Tibial nerve (tissue), 3 donors: ENCODE measurements around the gene MYL11.

ENCODE experiments used
- CTCF ChIP-seq, 5 experiments: fragments of 200-600 bp in 3 of 5; fragments of 450-650 bp in 2 of 5; sonication (generic) in 3 of 5; IDR thresholded peaks; one replicate each; pipeline ENCODE4 v1.5.1; 2016 to 2019; ENCODE audit warnings: antibody characterized with exemption in 5 of 5, mild to moderate bottlenecking in 3 of 5, moderate library complexity in 2 of 5
- POLR2A ChIP-seq, 2 donors: fragments of 450-650 bp; IDR thresholded peaks; one replicate each; pipeline ENCODE4 v1.6.1; 2017; ENCODE audit warnings: antibody characterized with exemption in 2 of 2, mild to moderate bottlenecking in 2 of 2, moderate library complexity in 2 of 2

GRCh38 chr16:30417529-30418349 is 43.1 kb downstream of the MYL11 start:
- no peak for TF ChIP-seq POLR2A (IDR thresholded peaks at IDR 0.05)
- peak in 2 of 5 experiments; percentile 10 to 42 for TF ChIP-seq CTCF (IDR thresholded peaks at IDR 0.05)
